GF-D8 (cell line): ENCODE results near the gene PCDH11X.
"Not testable (repeated sequence)": the region's sequence is repeated elsewhere in the genome, so short reads cannot be mapped to it uniquely, and the experiment has no call there.

ENCODE experiments used
- DNase-seq: peaks from one replicate; lab custom pipeline; 2025; lab: John Stamatoyannopoulos, UW

Gene PCDH11X

GRCh38 chrX:91779135-91779534 lies at the start of gene PCDH11X:
PCDH11X (plus strand) TSS chrX:91779375; CDS start chrX:91835505, 56,130 bp downstream.
- DNase-seq: not testable (repeated sequence)

- not testable (repeated sequence) for DNase-seq
Observed at GRCh38 chrX:91747446-91747845, 31.7 kb upstream of the PCDH11X start.

GRCh38 chrX:91753022-91753421 lies 26.2 kb upstream of the PCDH11X start:
- DNase-seq: not testable (repeated sequence)

- DNase-seq: not testable (repeated sequence)
Observed at GRCh38 chrX:91770619-91771488, 8.3 kb upstream of the PCDH11X start.

GRCh38 chrX:91773943-91774342 lies 5.2 kb upstream of the PCDH11X start:
- not testable (repeated sequence) for DNase-seq

- DNase-seq: not testable (repeated sequence)
Observed at GRCh38 chrX:91780008-91780407, 833 bp downstream of the PCDH11X start.

GRCh38 chrX:91780698-91781097 lies 1.5 kb downstream of the PCDH11X start:
- not testable (repeated sequence) for DNase-seq

- not testable (repeated sequence) for DNase-seq
Observed at GRCh38 chrX:91781553-91782298, 2.6 kb downstream of the PCDH11X start.

GRCh38 chrX:91782825-91783224 lies 3.6 kb downstream of the PCDH11X start:
- DNase-seq: not testable (repeated sequence)

- DNase-seq: not testable (repeated sequence)
Observed at GRCh38 chrX:91817537-91817936, 38.4 kb downstream of the PCDH11X start.

- DNase-seq: not testable (repeated sequence)
Observed at GRCh38 chrX:91825321-91825720, 46.1 kb downstream of the PCDH11X start.
